Testis (tissue), 3 donors: Measurements from ENCODE around the gene PLEKHO2. TPM values are rescaled to one million over a fixed set of nuclear protein-coding genes. Genes with fewer than 3 reads are reported as not detected.

Experiments
- DNase-seq: peaks from one replicate; pipeline ENCODE4 v3.0.0-alpha.2; 2019
- H3K27ac ChIP-seq, 2 donors: fragments of 200-600 bp; sonication (generic); one replicate each; pipeline ENCODE4 v1.5.1; 2019
- H3K27me3 ChIP-seq: fragments of 200-600 bp; sonication (generic); one replicate; pipeline ENCODE4 v1.5.1; 2019
- H3K36me3 ChIP-seq: fragments of 200-600 bp; sonication (generic); one replicate; pipeline ENCODE4 v1.5.1; 2017; ENCODE audit warnings: low read depth; ENCODE audit errors: missing control alignments
- H3K4me1 ChIP-seq: fragments of 200-600 bp; sonication (generic); one replicate; pipeline ENCODE4 v1.5.1; 2019
- H3K4me3 ChIP-seq, 2 donors: fragments of 200-600 bp; sonication (generic); one replicate each; pipeline ENCODE4 v1.5.1; 2017 to 2019
- H3K9me3 ChIP-seq: fragments of 200-600 bp; sonication (generic); one replicate; pipeline ENCODE4 v1.5.1; 2017
- POLR2A ChIP-seq: fragments of 450-650 bp; IDR thresholded peaks from one replicate; pipeline ENCODE4 v1.6.1; 2017; ENCODE audit warnings: antibody characterized with exemption, mild to moderate bottlenecking, moderate library complexity
- WGBS, 2 donors: methylation state at CpG; one replicate each; pipeline ENCODE4 v1.1.5; 2018; 5-methylcytosine and 5-hydroxymethylcytosine counted together
- intact Hi-C: fragments of 100-400 bp; cut with DNase I; formaldehyde crosslinking; loops from one replicate; pipeline ENCODE4 v1.15.1; 2023; ENCODE audit warnings: low total_unique reads
- polyA plus RNA-seq: library from polyadenylated mRNA; stranded (reverse); fragments of 350-450 nt; fragmentation: Illumina TruSeq; extraction: RNeasy Lipid Tissue Mini Kit (QIAGEN cat#74804); gene quantifications from one replicate; pipeline ENCODE4 v1.2.3, GENCODE V29; 2014; ENCODE audit warnings: low read depth, low replicate concordance; ENCODE audit not compliant: insufficient read depth
- total RNA-seq, 2 donors: library from RNA; depleted of rRNA; stranded (reverse); fragments of >200 nt; gene quantifications; one replicate each; pipeline ENCODE4 v1.2.3, GENCODE V29; 2016
- TF ChIP-seq, protein P1 (sequence below), 3 experiments: fragments of 450-650 bp in 2 of 3; fragments of 200-600 bp in 1 of 3; sonication (generic) in 1 of 3; IDR thresholded peaks; one replicate each; pipeline ENCODE4 v1.5.1; 2016 to 2019; ENCODE audit warnings: antibody characterized with exemption in 3 of 3, mild to moderate bottlenecking in 2 of 3, moderate library complexity in 1 of 3

Gene PLEKHO2
- total and polyA plus RNA-seq, 3 donors from 2014 or later, result 17.2 to 28.9 (median 19.3) TPM

DNA sequence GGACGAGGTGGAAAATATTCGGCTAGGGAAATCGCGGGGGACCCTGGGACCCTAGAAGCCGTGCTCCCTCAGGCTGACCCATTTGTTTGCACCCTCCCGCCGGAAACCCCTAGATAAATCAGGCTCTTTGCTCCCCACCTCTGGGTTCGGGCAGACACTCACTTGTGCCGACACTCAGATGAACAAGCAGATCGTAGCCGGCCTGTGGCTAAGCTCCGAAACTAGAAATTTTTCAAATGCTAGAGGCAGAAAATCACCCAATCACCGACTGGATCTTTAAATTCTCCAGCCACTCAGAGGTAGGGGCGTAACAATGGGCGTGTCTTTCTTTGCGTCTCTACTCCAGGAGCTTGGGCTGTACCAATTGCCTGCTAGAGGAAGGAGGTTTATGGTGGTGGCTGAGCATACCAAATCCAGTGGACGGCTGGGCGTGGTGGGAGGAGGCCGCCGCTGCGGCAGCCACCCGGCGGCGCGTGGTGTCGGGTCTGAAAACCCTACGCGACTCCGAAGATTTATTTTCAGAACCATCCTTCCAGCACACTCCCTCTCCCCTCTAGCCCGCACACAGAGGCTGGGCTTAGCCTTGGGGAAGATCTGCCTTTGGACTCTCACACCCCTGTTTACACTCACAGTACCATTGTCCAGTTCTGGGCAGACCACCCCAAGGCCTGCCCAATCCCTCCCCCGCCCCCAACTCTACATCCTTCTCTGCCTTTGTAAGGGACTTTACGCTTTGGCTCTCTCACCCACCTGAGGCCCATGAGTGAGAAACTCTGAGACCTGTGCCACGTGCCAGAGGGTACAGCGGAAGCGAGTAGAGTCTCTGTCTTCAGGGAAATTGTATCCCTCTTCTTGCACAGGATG lies 16.1 kb upstream of the PLEKHO2 start, which contains the start of gene PIF1:
TSS of gene PIF1 (minus strand) at position 217 of the 864 bp plus-strand sequence. CDS start 1,312 bp downstream, outside the sequence.
- intact Hi-C loops, result no loop called here
- H3K36me3 ChIP-seq, result no peaks in the 10 kb centered on the region
- no peaks in the 10 kb centered on the region for H3K27me3 ChIP-seq
- TF ChIP-seq, protein P1, sequence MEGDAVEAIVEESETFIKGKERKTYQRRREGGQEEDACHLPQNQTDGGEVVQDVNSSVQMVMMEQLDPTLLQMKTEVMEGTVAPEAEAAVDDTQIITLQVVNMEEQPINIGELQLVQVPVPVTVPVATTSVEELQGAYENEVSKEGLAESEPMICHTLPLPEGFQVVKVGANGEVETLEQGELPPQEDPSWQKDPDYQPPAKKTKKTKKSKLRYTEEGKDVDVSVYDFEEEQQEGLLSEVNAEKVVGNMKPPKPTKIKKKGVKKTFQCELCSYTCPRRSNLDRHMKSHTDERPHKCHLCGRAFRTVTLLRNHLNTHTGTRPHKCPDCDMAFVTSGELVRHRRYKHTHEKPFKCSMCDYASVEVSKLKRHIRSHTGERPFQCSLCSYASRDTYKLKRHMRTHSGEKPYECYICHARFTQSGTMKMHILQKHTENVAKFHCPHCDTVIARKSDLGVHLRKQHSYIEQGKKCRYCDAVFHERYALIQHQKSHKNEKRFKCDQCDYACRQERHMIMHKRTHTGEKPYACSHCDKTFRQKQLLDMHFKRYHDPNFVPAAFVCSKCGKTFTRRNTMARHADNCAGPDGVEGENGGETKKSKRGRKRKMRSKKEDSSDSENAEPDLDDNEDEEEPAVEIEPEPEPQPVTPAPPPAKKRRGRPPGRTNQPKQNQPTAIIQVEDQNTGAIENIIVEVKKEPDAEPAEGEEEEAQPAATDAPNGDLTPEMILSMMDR (IDR thresholded peaks at IDR 0.05), result no peak
- TF ChIP-seq POLR2A, result peak; percentile 49
- H3K27ac ChIP-seq, result peak within 1 kb of the TSS; percentile 36 to 81
- DNase-seq, result peak; percentile 98
- H3K4me3 ChIP-seq, result peak within 1 kb of the TSS; percentile 43 to 57
- WGBS, 2 donors, result 1 to 3% methylated on average over 34 to 35 of the region's 35 CpGs
- peaks cover 16% of the 10 kb centered on the region for H3K4me1 ChIP-seq
- no peaks in the 10 kb centered on the region for H3K9me3 ChIP-seq

- no peaks in the 10 kb centered on the region for H3K27me3 ChIP-seq
- no peak for DNase-seq
- no peak overlapping the region for H3K4me3 ChIP-seq
- no peaks in the 10 kb centered on the region for H3K36me3 ChIP-seq
- 87 to 94% methylated on average over 5 of the region's 5 CpGs for WGBS, 2 donors
- no peak overlapping the region for H3K27ac ChIP-seq
- intact Hi-C loops, result no loop called here
- H3K4me1 ChIP-seq, result peaks cover 16% of the 10 kb centered on the region
- no peaks in the 10 kb centered on the region for H3K9me3 ChIP-seq
- no peak for TF ChIP-seq POLR2A
- TF ChIP-seq, protein P1 (IDR thresholded peaks at IDR 0.05), result no peak
Measured at GRCh38 chr15:64828985-64829384, 12.7 kb upstream of the PLEKHO2 start.

GRCh38 chr15:64833690-64834089 lies 8.0 kb upstream of the PLEKHO2 start:
- Histone ChIP-seq H3K27ac (no peak overlapping the region), H3K4me3 (no peak overlapping the region), H3K9me3 (no peaks in the 10 kb centered on the region), H3K27me3 (no peaks in the 10 kb centered on the region), H3K4me1 (no peaks in the 10 kb centered on the region), H3K36me3 (no peaks in the 10 kb centered on the region)
- 92 to 100% methylated on average over 4 of the region's 4 CpGs for WGBS, 2 donors
- TF ChIP-seq POLR2A, result no peak
- TF ChIP-seq, protein P1 (IDR thresholded peaks at IDR 0.05), result no peak
- no peak for DNase-seq
- intact Hi-C loops, result no loop called here

DNA sequence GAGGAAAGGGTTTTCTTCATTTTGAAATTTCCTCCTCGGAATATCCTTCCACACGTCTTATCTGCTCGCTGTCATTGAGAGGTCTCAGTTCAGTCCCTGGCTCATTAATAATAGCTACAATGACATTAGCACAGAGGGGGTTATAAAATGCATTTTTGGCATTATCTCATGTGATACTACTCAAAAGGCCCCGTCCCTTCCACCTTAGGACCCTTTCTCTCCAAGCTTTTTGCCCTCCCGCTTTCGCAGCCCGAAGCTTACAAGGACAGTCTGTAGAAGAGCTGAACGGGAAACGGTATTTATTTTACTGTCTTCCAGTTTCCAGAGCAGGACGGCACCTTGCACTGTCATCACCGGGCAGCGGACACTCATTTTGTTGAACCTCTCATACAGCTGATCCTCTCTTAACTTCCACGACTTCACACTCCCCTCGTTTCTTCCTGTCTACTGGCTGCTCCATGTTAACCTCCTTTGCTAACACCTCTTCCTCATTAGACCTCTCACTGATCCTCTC lies 5.6 kb upstream of the PLEKHO2 start:
- peak overlapping the region in 1 of 2 donors; percentile 23 for H3K4me3 ChIP-seq
- H3K9me3 ChIP-seq, result no peaks in the 10 kb centered on the region
- no peak for DNase-seq
- 6 to 14% methylated on average over 14 of the region's 14 CpGs for WGBS, 2 donors
- H3K36me3 ChIP-seq, result no peaks in the 10 kb centered on the region
- intact Hi-C loops, result no loop called here
- H3K27me3 ChIP-seq, result no peaks in the 10 kb centered on the region
- peaks cover 8% of the 10 kb centered on the region for H3K4me1 ChIP-seq
- TF ChIP-seq POLR2A, result no peak
- TF ChIP-seq, protein P1 (IDR thresholded peaks at IDR 0.05), result no peak
- peak overlapping the region in 1 of 2 donors; percentile 52 for H3K27ac ChIP-seq
